Sigmoid colon (tissue), 7 donors: ENCODE data around the gene LACTBL1. TPM values are rescaled to one million over a fixed set of nuclear protein-coding genes. Genes with fewer than 3 reads are reported as not detected.

ENCODE experiments used
- DNase-seq: peaks from one replicate; pipeline ENCODE4 v3.0.0-alpha.2; 2019
- H3K27ac ChIP-seq, 4 donors: fragments of 200-600 bp; sonication (generic); one replicate each; pipeline ENCODE4 v1.5.1; 2016 to 2019; ENCODE audit warnings: mild to moderate bottlenecking in 1 of 4
- H3K27me3 ChIP-seq, 3 donors: fragments of 200-600 bp; sonication (generic); one replicate each; pipeline ENCODE4 v1.5.1; 2019; ENCODE audit warnings: mild to moderate bottlenecking in 1 of 3
- H3K36me3 ChIP-seq, 4 donors: fragments of 200-600 bp; sonication (generic); one replicate each; pipeline ENCODE4 v1.5.1; 2016 to 2019
- H3K4me1 ChIP-seq, 4 donors: fragments of 200-600 bp; sonication (generic); one replicate each; pipeline ENCODE4 v1.5.1; 2017 to 2019
- H3K4me3 ChIP-seq, 4 donors: fragments of 200-600 bp; sonication (generic); one replicate each; pipeline ENCODE4 v1.5.1; 2017 to 2019; ENCODE audit warnings: mild to moderate bottlenecking in 2 of 4, moderate library complexity in 1 of 4
- H3K9me3 ChIP-seq, 4 donors: fragments of 200-600 bp in 3 of 4; sonication (generic) in 3 of 4; one replicate each; pipeline versions ENCODE4 v1.5.1 to v1.6.1; 2013 to 2019
- EP300 ChIP-seq, 4 donors: sonication (generic); formaldehyde crosslinking; IDR thresholded peaks; one replicate each; pipeline ENCODE4 v1.6.1; 2017; ENCODE audit warnings: antibody characterized with exemption in 4 of 4
- POLR2A ChIP-seq, 2 donors: fragments of 450-650 bp; IDR thresholded peaks; one replicate each; pipeline ENCODE4 v1.6.1; 2016; ENCODE audit warnings: antibody characterized with exemption in 2 of 2, mild to moderate bottlenecking in 2 of 2, moderate library complexity in 2 of 2
- POLR2AphosphoS5 ChIP-seq, 4 donors: sonication (generic); formaldehyde crosslinking; IDR thresholded peaks; one replicate each; pipeline ENCODE4 v1.6.1; 2017; ENCODE audit warnings: antibody characterized with exemption in 4 of 4
- WGBS, 2 donors: extraction: QIAGEN DNeasy Blood & Tissue Kit; methylation state at CpG; one replicate each; pipeline ENCODE4 v1.1.7; 2013; 5-methylcytosine and 5-hydroxymethylcytosine counted together
- intact Hi-C: fragments of 100-400 bp; cut with DNase I; formaldehyde crosslinking; loops from one replicate; pipeline ENCODE4 v1.15.1; 2023
- polyA plus RNA-seq, 3 donors: library from polyadenylated mRNA; stranded (reverse); fragments of 200-250 nt; gene quantifications; one replicate each; pipeline ENCODE4 v1.2.3, GENCODE V29; 2013
- total RNA-seq, 4 donors: library from RNA; depleted of rRNA; stranded (reverse); fragments of >200 nt; gene quantifications; one replicate each; pipeline ENCODE4 v1.1.0, GENCODE V29; 2016
- TF ChIP-seq, protein P1 (sequence below), 4 experiments: fragments of 450-650 bp in 3 of 4; fragments of 200-600 bp in 1 of 4; IDR thresholded peaks; one replicate each; pipeline ENCODE4 v1.5.1; 2016 to 2019; ENCODE audit warnings: antibody characterized with exemption in 4 of 4, mild to moderate bottlenecking in 3 of 4, moderate library complexity in 2 of 4
- donor health status: healthy with polysubstance abuse.
- donor health status: Bipolar disorder and iron deficiency.
- donor health status: healthy.

The LACTBL1 gene
- total and polyA plus RNA-seq, 7 donors, result not detected

DNA sequence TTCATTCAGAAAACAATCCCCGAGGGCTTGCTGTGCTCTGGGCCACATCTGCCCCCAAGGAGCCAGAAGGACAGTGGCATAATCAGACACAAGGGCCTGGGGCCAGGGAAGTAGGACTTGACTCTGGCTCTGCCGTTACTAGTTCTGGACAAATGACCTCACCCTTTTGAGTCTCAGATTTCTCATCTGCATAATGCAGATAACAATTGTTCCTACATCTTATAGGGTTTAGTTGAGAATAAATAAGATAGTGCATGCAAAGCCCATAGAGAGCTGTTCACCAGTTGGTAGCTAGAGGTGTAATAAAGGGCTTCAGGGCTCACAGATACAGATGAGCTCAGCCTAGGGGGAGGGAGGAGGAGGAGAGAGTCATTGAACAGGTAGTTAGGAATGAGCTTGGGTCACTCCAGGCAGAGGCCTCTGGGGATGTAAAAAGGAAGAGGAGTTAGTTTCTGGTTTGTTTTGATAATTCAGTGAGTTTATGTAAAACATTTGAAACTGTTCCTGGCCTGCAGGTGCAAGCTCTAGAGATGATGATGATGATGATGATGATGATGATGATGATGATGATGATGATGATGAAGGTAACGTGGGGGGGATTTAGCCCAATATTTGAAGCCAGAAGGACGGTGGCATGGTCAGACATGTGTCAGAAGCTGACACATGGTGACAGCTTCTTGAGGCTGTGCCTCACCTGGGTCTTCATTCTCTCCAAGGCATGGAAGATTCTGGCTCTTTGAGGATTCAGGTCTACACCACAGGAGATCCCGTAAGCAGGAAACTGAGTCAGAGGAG lies 858 bp downstream of the LACTBL1 start:
- WGBS, 2 donors, result 56 to 71% methylated on average over 5 of the region's 5 CpGs
- Histone ChIP-seq H3K4me1 (peaks cover 0 to 21% (median 10%) of the 10 kb centered on the region in 4 donors), H3K36me3 (no peaks in the 10 kb centered on the region), H3K27ac (no peak overlapping the region), H3K27me3 (no peaks in the 10 kb centered on the region), H3K9me3 (no peaks in the 10 kb centered on the region), H3K4me3 (no peak overlapping the region)
- intact Hi-C loops, result no loop called here
- DNase-seq, result no peak
- TF ChIP-seq POLR2A (IDR thresholded peaks at IDR 0.05), result no peak
- no peak for TF ChIP-seq EP300 (IDR thresholded peaks at IDR 0.05)
- TF ChIP-seq POLR2AphosphoS5 (IDR thresholded peaks at IDR 0.05), result no peak
- TF ChIP-seq, protein P1, sequence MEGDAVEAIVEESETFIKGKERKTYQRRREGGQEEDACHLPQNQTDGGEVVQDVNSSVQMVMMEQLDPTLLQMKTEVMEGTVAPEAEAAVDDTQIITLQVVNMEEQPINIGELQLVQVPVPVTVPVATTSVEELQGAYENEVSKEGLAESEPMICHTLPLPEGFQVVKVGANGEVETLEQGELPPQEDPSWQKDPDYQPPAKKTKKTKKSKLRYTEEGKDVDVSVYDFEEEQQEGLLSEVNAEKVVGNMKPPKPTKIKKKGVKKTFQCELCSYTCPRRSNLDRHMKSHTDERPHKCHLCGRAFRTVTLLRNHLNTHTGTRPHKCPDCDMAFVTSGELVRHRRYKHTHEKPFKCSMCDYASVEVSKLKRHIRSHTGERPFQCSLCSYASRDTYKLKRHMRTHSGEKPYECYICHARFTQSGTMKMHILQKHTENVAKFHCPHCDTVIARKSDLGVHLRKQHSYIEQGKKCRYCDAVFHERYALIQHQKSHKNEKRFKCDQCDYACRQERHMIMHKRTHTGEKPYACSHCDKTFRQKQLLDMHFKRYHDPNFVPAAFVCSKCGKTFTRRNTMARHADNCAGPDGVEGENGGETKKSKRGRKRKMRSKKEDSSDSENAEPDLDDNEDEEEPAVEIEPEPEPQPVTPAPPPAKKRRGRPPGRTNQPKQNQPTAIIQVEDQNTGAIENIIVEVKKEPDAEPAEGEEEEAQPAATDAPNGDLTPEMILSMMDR (IDR thresholded peaks at IDR 0.05), result no peak

DNA sequence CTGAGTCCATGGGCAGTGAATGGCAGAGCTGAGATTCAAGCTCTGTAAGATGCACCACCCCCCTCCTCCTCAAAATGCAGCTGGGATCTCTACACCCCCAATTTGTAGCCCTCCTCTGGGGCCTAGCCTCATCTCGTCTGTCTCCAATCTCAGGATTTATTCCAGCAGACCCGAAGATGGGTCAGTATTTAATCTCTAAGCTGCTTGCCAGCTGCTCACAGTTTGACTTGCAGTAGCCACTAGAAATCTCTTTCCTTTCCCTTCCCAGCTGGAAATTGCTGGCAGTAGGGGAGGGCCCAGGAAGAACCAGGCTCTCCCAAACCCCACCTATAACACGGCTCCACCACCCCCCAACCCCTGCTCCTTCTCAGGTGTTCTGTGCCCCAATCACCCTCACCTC lies 1.5 kb downstream of the LACTBL1 start:
- WGBS, 2 donors, result 17 to 51% methylated on average over 3 of the region's 3 CpGs
- Histone ChIP-seq H3K9me3 (no peaks in the 10 kb centered on the region), H3K27me3 (no peaks in the 10 kb centered on the region), H3K27ac (no peak overlapping the region), H3K36me3 (no peaks in the 10 kb centered on the region), H3K4me1 (peaks cover 0 to 21% (median 10%) of the 10 kb centered on the region in 4 donors), H3K4me3 (no peak overlapping the region)
- TF ChIP-seq POLR2A (IDR thresholded peaks at IDR 0.05) (no peak), POLR2AphosphoS5 (IDR thresholded peaks at IDR 0.05) (no peak)
- TF ChIP-seq, protein P1 (IDR thresholded peaks at IDR 0.05), result no peak
- no peak for DNase-seq
- intact Hi-C loops, result no loop called here

DNA sequence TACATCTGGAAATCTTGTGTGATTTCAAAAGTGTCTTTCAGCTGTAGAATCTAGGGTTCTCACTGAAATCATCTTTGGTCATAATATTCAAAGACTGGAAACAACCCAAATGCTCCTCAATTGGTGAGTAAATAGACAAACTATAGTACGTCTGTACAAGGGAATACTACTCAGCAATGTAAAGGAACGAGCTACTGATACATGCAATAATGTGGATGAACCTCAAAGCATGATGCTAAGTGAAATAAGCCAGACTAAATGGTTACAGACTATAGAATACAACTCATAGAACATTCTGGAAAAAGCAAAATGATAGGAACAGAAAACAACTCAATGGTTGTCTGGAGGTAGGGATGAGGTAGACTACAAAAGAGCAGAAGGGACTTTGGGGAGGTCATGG lies 2.6 kb downstream of the LACTBL1 start:
- no peak for DNase-seq
- Histone ChIP-seq H3K4me3 (no peak overlapping the region), H3K9me3 (peaks cover 0 to 4% (median 0%) of the 10 kb centered on the region in 4 donors), H3K27me3 (no peaks in the 10 kb centered on the region), H3K4me1 (peaks cover 0 to 21% (median 10%) of the 10 kb centered on the region in 4 donors), H3K27ac (no peak overlapping the region), H3K36me3 (no peaks in the 10 kb centered on the region)
- WGBS, 2 donors, result 85% methylated on average over 2 of the region's 2 CpGs
- intact Hi-C loops, result no loop called here
- TF ChIP-seq POLR2A (IDR thresholded peaks at IDR 0.05), result no peak
- TF ChIP-seq, protein P1 (IDR thresholded peaks at IDR 0.05), result no peak
- TF ChIP-seq EP300 (IDR thresholded peaks at IDR 0.05), result no peak
- TF ChIP-seq POLR2AphosphoS5 (IDR thresholded peaks at IDR 0.05), result no peak

DNA sequence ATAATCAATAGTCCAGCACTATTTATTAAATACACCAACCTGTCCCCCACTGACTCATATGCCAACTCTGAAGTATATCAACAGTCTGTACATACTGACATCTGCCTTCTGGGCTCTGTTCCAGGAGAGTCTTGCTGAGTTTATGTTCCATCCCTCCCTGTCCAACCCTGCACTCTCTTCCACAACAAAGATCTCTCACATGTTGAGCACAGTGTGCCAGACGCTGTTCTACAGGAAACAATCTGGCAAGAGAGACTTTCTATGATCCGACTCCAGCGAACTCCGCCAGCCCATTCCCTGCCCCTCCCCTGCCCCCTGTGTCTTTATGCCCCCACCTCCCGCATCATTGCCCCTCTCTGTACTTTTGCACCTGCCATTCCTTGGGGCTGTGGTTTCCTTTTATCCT lies 3.4 kb downstream of the LACTBL1 start:
- H3K36me3 ChIP-seq, result no peaks in the 10 kb centered on the region
- peaks cover 0 to 21% (median 10%) of the 10 kb centered on the region in 4 donors for H3K4me1 ChIP-seq
- TF ChIP-seq POLR2AphosphoS5 (IDR thresholded peaks at IDR 0.05) (peak in 3 of 4 donors; percentile 9 to 59 (median 23)), POLR2A (IDR thresholded peaks at IDR 0.05) (no peak), EP300 (IDR thresholded peaks at IDR 0.05) (no peak)
- TF ChIP-seq, protein P1 (IDR thresholded peaks at IDR 0.05), result no peak
- H3K27ac ChIP-seq, result peak overlapping the region in 3 of 4 donors; percentile 9 to 70 (median 56)
- intact Hi-C loops, result loop anchor here (5.0 to 10.0 kb wide), 2 partner anchors 48 to 265 kb away; partner anchors contain the start of genes KDM1A and TEX46
- peaks cover 0 to 4% (median 0%) of the 10 kb centered on the region in 4 donors for H3K9me3 ChIP-seq
- no peaks in the 10 kb centered on the region for H3K27me3 ChIP-seq
- H3K4me3 ChIP-seq, result no peak overlapping the region
- peak; percentile 74 for DNase-seq
- WGBS, 2 donors, result 2 to 6% methylated on average over 5 of the region's 5 CpGs
